ENCODE measurements around the gene CYTH2.
A peak's percentile ranks its signal among the peaks of the same experiment; 100 is the strongest.

CYTH2 gene

GRCh38 chr19:48469289-48469881, at the start of gene CYTH2:
TSS of gene CYTH2 (plus strand) at chr19:48469369. CDS start at chr19:48469508, 139 bp downstream.
- Histone ChIP-seq H3K27ac (ENCODE audit: low read depth, low read length) (peak within 1 kb of the TSS; percentile 98), H3K4me1 (ENCODE audit: control insufficient read depth, insufficient read depth, low read length) (peaks cover 5% of the 10 kb centered on the region; the same call in 1 of the 2 replicates), H3K9ac (ENCODE audit: low read length) (peak within 1 kb of the TSS; percentile 95), H3K27me3 (ENCODE audit: control insufficient read depth, insufficient read depth, low read length) (no peaks in the 10 kb centered on the region), H3K9me3 (ENCODE audit: control insufficient read depth, insufficient read depth, low read depth, low read length) (no peaks in the 10 kb centered on the region), H3K36me3 (ENCODE audit: control insufficient read depth, insufficient read depth, low read length) (peaks cover 42% of the 10 kb centered on the region), H3K4me3 (ENCODE audit: low read depth, low read length) (peak within 1 kb of the TSS; percentile 79)

GRCh38 chr19:48421548-48421947, 47.6 kb upstream of the CYTH2 start:
- H3K9me3 ChIP-seq (ENCODE audit: control insufficient read depth, insufficient read depth, low read depth, low read length): no peaks in the 10 kb centered on the region
- no peaks in the 10 kb centered on the region for H3K27me3 ChIP-seq (ENCODE audit: control insufficient read depth, insufficient read depth, low read length)
- H3K27ac ChIP-seq (ENCODE audit: low read depth, low read length): no peak overlapping the region
- H3K36me3 ChIP-seq (ENCODE audit: control insufficient read depth, insufficient read depth, low read length): peaks cover 22% of the 10 kb centered on the region
- H3K4me3 ChIP-seq (ENCODE audit: low read depth, low read length): no peak overlapping the region
- no peak overlapping the region for H3K9ac ChIP-seq (ENCODE audit: low read length)
- H3K4me1 ChIP-seq (ENCODE audit: control insufficient read depth, insufficient read depth, low read length): peaks cover 9% of the 10 kb centered on the region; the same call in 1 of the 2 replicates

- H3K4me3 ChIP-seq (ENCODE audit: low read depth, low read length): no peak overlapping the region
- peak overlapping the region; percentile 66; the same call in 1 of the 2 replicates for H3K27ac ChIP-seq (ENCODE audit: low read depth, low read length)
- no peaks in the 10 kb centered on the region for H3K9me3 ChIP-seq (ENCODE audit: control insufficient read depth, insufficient read depth, low read depth, low read length)
- H3K27me3 ChIP-seq (ENCODE audit: control insufficient read depth, insufficient read depth, low read length): no peaks in the 10 kb centered on the region
- peaks cover 6% of the 10 kb centered on the region; the same call in 1 of the 2 replicates for H3K4me1 ChIP-seq (ENCODE audit: control insufficient read depth, insufficient read depth, low read length)
- peaks cover 26% of the 10 kb centered on the region for H3K36me3 ChIP-seq (ENCODE audit: control insufficient read depth, insufficient read depth, low read length)
- peak overlapping the region; percentile 72 for H3K9ac ChIP-seq (ENCODE audit: low read length)
These were observed 44.4 kb upstream of the CYTH2 start for GRCh38 chr19:48424694-48425219.

- Histone ChIP-seq H3K36me3 (ENCODE audit: control insufficient read depth, insufficient read depth, low read length) (peaks cover 24% of the 10 kb centered on the region), H3K27ac (ENCODE audit: low read depth, low read length) (no peak overlapping the region), H3K4me1 (ENCODE audit: control insufficient read depth, insufficient read depth, low read length) (peaks cover 6% of the 10 kb centered on the region; the same call in 1 of the 2 replicates), H3K27me3 (ENCODE audit: control insufficient read depth, insufficient read depth, low read length) (no peaks in the 10 kb centered on the region), H3K9ac (ENCODE audit: low read length) (no peak overlapping the region), H3K4me3 (ENCODE audit: low read depth, low read length) (no peak overlapping the region), H3K9me3 (ENCODE audit: control insufficient read depth, insufficient read depth, low read depth, low read length) (no peaks in the 10 kb centered on the region)
These were observed 40.5 kb upstream of the CYTH2 start for GRCh38 chr19:48428670-48429069.

GRCh38 chr19:48433337-48433736, 35.8 kb upstream of the CYTH2 start:
- no peak overlapping the region for H3K4me3 ChIP-seq (ENCODE audit: low read depth, low read length)
- H3K27ac ChIP-seq (ENCODE audit: low read depth, low read length): no peak overlapping the region
- H3K4me1 ChIP-seq (ENCODE audit: control insufficient read depth, insufficient read depth, low read length): 0 out of 2 replicates have a peak, but pooled peaks cover 8% of the 10 kb centered on the region
- H3K36me3 ChIP-seq (ENCODE audit: control insufficient read depth, insufficient read depth, low read length): peaks cover 24% of the 10 kb centered on the region
- H3K9me3 ChIP-seq (ENCODE audit: control insufficient read depth, insufficient read depth, low read depth, low read length): no peaks in the 10 kb centered on the region
- H3K9ac ChIP-seq (ENCODE audit: low read length): no peak overlapping the region
- no peaks in the 10 kb centered on the region for H3K27me3 ChIP-seq (ENCODE audit: control insufficient read depth, insufficient read depth, low read length)

- Histone ChIP-seq H3K27me3 (ENCODE audit: control insufficient read depth, insufficient read depth, low read length) (no peaks in the 10 kb centered on the region; the same call in 1 of the 2 replicates), H3K36me3 (ENCODE audit: control insufficient read depth, insufficient read depth, low read length) (peaks cover 17% of the 10 kb centered on the region), H3K4me3 (ENCODE audit: low read depth, low read length) (no peak overlapping the region), H3K9ac (ENCODE audit: low read length) (no peak overlapping the region), H3K4me1 (ENCODE audit: control insufficient read depth, insufficient read depth, low read length) (0 out of 2 replicates have a peak, but pooled peaks cover 8% of the 10 kb centered on the region), H3K27ac (ENCODE audit: low read depth, low read length) (no peak overlapping the region), H3K9me3 (ENCODE audit: control insufficient read depth, insufficient read depth, low read depth, low read length) (no peaks in the 10 kb centered on the region)
These were observed 32.6 kb upstream of the CYTH2 start for GRCh38 chr19:48436586-48436985.

GRCh38 chr19:48441360-48442050, 27.7 kb upstream of the CYTH2 start:
- Histone ChIP-seq H3K4me3 (ENCODE audit: low read depth, low read length) (no peak overlapping the region), H3K4me1 (ENCODE audit: control insufficient read depth, insufficient read depth, low read length) (peaks cover 15% of the 10 kb centered on the region), H3K9ac (ENCODE audit: low read length) (no peak overlapping the region), H3K27me3 (ENCODE audit: control insufficient read depth, insufficient read depth, low read length) (peaks cover 19% of the 10 kb centered on the region; the same call in 1 of the 2 replicates), H3K36me3 (ENCODE audit: control insufficient read depth, insufficient read depth, low read length) (peaks cover 16% of the 10 kb centered on the region; the same call in 1 of the 2 replicates), H3K9me3 (ENCODE audit: control insufficient read depth, insufficient read depth, low read depth, low read length) (no peaks in the 10 kb centered on the region), H3K27ac (ENCODE audit: low read depth, low read length) (no peak overlapping the region)

- Histone ChIP-seq H3K27ac (ENCODE audit: low read depth, low read length) (no peak overlapping the region), H3K4me3 (ENCODE audit: low read depth, low read length) (no peak overlapping the region; the same call in 1 of the 2 replicates), H3K4me1 (ENCODE audit: control insufficient read depth, insufficient read depth, low read length) (peaks cover 13% of the 10 kb centered on the region), H3K36me3 (ENCODE audit: control insufficient read depth, insufficient read depth, low read length) (peaks cover 21% of the 10 kb centered on the region), H3K27me3 (ENCODE audit: control insufficient read depth, insufficient read depth, low read length) (peaks cover 19% of the 10 kb centered on the region; the same call in 1 of the 2 replicates), H3K9ac (ENCODE audit: low read length) (no peak overlapping the region), H3K9me3 (ENCODE audit: control insufficient read depth, insufficient read depth, low read depth, low read length) (no peaks in the 10 kb centered on the region)
These were observed 26.8 kb upstream of the CYTH2 start for GRCh38 chr19:48442116-48443035.

- Histone ChIP-seq H3K36me3 (ENCODE audit: control insufficient read depth, insufficient read depth, low read length) (peaks cover 27% of the 10 kb centered on the region), H3K27ac (ENCODE audit: low read depth, low read length) (no peak overlapping the region), H3K4me1 (ENCODE audit: control insufficient read depth, insufficient read depth, low read length) (peaks cover 7% of the 10 kb centered on the region), H3K27me3 (ENCODE audit: control insufficient read depth, insufficient read depth, low read length) (peaks cover 19% of the 10 kb centered on the region; the same call in 1 of the 2 replicates), H3K4me3 (ENCODE audit: low read depth, low read length) (peak overlapping the region; percentile 35; the same call in 1 of the 2 replicates), H3K9ac (ENCODE audit: low read length) (no peak overlapping the region), H3K9me3 (ENCODE audit: control insufficient read depth, insufficient read depth, low read depth, low read length) (no peaks in the 10 kb centered on the region)
These were observed 25.9 kb upstream of the CYTH2 start for GRCh38 chr19:48443256-48443655.

GRCh38 chr19:48443731-48444128, 25.4 kb upstream of the CYTH2 start:
- peaks cover 7% of the 10 kb centered on the region for H3K4me1 ChIP-seq (ENCODE audit: control insufficient read depth, insufficient read depth, low read length)
- H3K4me3 ChIP-seq (ENCODE audit: low read depth, low read length): peak overlapping the region; percentile 85; the same call in 1 of the 2 replicates
- peaks cover 32% of the 10 kb centered on the region for H3K36me3 ChIP-seq (ENCODE audit: control insufficient read depth, insufficient read depth, low read length)
- H3K9ac ChIP-seq (ENCODE audit: low read length): no peak overlapping the region
- no peaks in the 10 kb centered on the region for H3K9me3 ChIP-seq (ENCODE audit: control insufficient read depth, insufficient read depth, low read depth, low read length)
- no peak overlapping the region for H3K27ac ChIP-seq (ENCODE audit: low read depth, low read length)
- H3K27me3 ChIP-seq (ENCODE audit: control insufficient read depth, insufficient read depth, low read length): peaks cover 19% of the 10 kb centered on the region; the same call in 1 of the 2 replicates

Data from HUES6 (cell line).